NCI-H510A treated with DMSO at 0.1 percent for 48 hours (cell line): ENCODE measurements around the gene SUPT5H.

Experiments
- DNase-seq: peaks from one replicate; lab custom pipeline; 2025; lab: John Stamatoyannopoulos, UW

The SUPT5H gene

GRCh38 chr19:39520541-39521484 is 75.4 kb downstream of the SUPT5H start:
- no peak for DNase-seq

- DNase-seq = no peak
Observed at GRCh38 chr19:39524495-39524894, 79.1 kb downstream of the SUPT5H start.

- DNase-seq = no peak
Observed at GRCh38 chr19:39525205-39525604, 79.8 kb downstream of the SUPT5H start.
